NB4 (cell line): Measurements from ENCODE around the gene RBMS3.

ENCODE experiments used
- CTCF ChIP-seq: IDR thresholded peaks from one replicate; pipeline ENCODE4 v1.5.1; 2012; ENCODE audit warnings: low read depth, low read length
- MYC ChIP-seq: IDR thresholded peaks from 2 replicates; pipeline ENCODE4 v1.6.1; 2011; ENCODE audit warnings: low read depth, low read length
- POLR2A ChIP-seq: IDR thresholded peaks from 2 replicates; pipeline ENCODE4 v1.6.1; 2011; ENCODE audit warnings: mild to moderate bottlenecking; ENCODE audit not compliant: insufficient read length; ENCODE audit errors: extremely low read depth

- TF ChIP-seq CTCF (no peak), POLR2A (no peak), MYC (no peak)
Measured at GRCh38 chr3:29286478-29287240, 5.8 kb downstream of the RBMS3 start.
